Activated T-cell treated with anti-CD3 and anti-CD28 coated beads for 24 hours (primary cell): ENCODE measurements around the gene SOS1.
"Not testable (repeated sequence)": the region's sequence is repeated elsewhere in the genome, so short reads cannot be mapped to it uniquely, and the experiment has no call there.

Source experiments
- DNase-seq: peaks from one replicate; pipeline ENCODE4 v3.0.0-alpha.2; 2020; ENCODE audit warnings: low read depth

Gene SOS1

DNA sequence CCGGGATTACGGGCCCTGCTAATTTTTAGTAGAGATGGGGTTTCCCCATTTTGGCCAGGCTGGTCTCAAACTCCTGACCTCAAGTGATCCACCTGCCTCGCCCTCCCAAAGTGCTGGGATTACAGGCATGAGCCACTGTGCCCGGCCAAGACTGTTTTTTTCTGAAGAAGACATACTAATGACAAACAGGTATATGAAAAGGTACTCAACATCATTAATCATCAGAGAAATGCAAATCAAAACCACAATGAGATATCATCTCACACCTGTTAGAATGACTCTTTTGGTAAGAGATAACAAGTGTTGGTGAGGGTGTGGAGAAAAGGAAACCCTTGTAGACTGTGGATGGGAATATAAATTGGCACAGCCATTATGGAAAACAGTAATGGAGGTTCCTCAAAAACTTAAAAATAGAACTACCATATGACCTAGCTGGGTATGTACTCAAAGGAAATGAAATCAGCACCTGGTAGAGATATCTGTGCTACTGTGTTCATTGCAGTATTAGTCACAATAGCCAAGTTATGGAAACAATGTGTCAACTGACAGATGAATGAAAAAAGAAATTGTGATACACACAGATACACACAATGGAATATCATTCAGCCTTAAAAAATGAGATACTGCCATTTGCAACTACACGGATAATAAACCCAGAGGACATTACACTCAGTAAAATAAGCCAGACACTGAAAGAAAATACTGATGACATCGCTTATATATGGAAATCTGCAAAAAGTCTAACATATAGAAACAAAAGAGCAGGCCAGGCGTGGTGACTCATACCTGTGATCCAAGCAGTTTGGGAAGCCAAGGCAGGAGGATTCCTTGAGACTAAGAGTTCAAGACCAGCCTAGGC is 20.8 kb downstream of the SOS1 start:
- no peak for DNase-seq

DNA sequence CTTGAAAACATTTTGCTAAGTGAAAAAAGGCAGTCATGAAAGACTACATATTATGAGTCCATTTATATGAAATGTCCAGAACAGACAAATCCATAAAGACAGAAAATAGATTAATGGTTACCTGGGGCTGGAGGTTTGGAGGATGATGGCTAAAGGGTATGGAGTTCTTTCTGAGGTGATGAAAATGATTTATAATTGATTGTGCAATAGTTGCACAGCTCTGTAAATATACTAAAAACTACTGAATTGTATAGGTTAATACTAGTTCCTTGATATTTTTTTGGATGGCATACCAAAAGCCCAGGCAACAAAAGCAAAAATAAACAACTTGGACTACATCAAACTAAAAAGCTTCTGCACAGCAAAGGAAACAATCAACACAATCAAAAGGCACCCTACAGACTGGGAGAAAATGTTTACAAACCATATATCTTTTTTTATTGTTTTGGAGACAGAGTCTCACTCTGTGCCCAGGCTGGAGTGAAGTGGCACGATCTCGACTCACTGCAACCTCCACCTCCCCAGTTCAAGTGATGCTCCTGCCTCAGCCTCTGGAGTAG is 21.5 kb downstream of the SOS1 start:
- no peak for DNase-seq

DNA sequence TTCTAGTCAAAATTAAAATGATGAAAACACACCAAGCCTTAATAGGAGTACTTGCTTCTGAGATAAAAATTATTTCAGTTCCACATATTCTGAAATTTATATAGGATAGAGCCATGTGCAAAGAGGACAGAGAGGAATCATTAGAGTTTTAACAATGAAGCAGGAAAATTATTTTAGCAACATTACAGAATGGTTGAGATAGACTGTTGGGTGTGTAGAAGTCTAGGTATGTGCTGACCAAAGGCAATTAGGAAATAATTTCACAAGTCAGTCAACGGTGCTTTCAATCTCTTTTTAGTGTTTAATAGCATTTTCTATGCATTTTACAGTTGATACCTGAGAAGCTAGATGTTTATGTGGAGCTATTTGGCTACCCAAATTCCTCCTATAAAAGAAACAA is 25.2 kb downstream of the SOS1 start:
- no peak for DNase-seq

GRCh38 chr2:39094717-39095363 is 26.0 kb downstream of the SOS1 start:
- DNase-seq, result no peak

DNA sequence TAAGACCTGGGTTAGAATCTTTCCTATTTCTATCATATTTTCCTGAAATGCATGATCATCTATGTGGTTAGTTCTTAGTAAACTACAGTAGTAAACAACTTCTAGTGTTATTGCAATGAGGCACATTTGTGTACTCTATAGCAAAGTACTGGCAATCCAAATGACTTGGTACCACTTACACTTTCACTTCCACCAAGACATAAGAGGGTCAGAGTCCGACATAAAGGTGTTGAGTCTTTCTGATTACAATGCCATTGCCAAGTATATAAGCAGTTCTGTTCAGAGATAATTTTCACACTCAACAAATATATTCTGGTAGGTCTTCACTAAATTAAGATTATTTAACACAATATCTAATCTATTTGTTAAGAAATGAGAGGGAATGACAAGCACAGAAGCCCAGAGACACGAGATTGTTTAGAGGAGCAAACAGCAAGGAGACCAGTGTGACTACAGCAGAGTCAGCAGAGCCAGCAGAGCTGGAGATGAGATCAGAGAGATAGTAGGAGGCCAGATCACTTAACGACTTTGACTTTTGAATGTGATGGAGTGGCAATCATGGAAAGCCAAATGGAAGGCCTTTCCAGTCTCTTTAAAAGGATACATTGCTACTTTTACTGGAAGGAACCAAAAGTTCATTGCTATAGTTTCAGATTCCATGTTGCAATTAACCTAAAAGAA is 27.5 kb downstream of the SOS1 start:
- no peak for DNase-seq

DNA sequence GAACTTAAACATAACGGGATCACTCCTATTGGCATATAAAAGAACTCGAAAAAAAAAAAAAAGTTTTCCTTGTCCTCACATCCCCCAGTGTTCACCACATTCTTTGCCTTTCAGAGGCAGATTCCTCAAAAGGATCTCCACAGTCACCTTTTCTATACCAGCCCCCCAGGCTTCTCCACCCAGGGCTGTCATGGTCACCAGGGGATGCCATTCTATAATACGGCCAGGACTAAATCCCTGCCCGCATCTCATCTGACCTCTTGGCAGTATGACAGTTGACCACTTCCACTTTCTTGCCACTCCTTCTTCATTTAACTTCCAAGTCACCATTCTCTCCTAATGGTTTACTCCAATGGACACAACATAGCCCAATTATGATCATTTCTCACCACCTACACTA is 29.3 kb downstream of the SOS1 start:
- no peak for DNase-seq

DNA sequence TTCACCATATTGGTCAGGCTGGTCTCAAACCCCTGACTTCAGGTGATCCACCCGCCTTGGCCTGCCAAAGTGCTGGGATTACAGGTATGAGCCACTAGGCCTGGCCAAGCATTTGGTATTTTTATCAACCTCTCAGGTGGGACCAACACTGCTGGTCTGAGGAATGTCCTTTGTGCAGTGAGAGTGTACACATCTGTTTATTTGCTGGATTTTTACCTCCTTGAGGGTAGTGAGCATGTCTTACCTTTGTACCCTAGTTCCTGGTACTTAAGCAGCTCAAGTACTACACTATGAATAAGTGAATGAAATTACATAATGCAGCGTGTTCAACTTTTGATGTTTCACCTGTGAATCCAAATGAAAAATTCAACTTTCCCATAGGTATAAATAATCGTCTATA is 29.8 kb downstream of the SOS1 start:
- no peak for DNase-seq

GRCh38 chr2:39080152-39080551 is 40.7 kb downstream of the SOS1 start:
- DNase-seq, result no peak

GRCh38 chr2:39069890-39070465 is 50.9 kb downstream of the SOS1 start:
- no peak for DNase-seq

- DNase-seq, result no peak
Observed at GRCh38 chr2:39069136-39069515, 51.7 kb downstream of the SOS1 start.

- no peak for DNase-seq
Observed at GRCh38 chr2:39068299-39069135, 52.3 kb downstream of the SOS1 start.

- no peak for DNase-seq
Observed at GRCh38 chr2:39065616-39066015, 55.2 kb downstream of the SOS1 start.

- no peak for DNase-seq
Observed at GRCh38 chr2:39062320-39062719, 58.5 kb downstream of the SOS1 start.

DNA sequence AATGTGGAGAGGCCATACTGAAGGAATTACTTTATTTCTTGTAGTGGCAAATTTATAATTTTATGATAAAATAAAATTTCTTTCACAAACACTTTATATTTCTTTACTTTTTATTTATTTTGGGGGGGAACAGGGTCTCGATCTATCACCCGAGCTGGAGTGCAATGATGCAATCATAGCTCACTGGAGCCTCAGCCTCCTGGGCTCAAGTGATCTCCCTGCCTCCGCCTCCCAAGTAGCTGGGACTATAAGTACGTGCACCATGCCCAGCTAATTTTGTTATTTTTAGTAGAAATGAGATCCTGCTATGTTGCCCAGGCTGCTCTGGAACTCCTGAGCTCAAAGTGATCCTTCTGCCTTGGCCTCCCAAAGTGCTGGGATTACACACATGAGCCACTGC is 59.6 kb downstream of the SOS1 start:
- DNase-seq, result no peak

DNA sequence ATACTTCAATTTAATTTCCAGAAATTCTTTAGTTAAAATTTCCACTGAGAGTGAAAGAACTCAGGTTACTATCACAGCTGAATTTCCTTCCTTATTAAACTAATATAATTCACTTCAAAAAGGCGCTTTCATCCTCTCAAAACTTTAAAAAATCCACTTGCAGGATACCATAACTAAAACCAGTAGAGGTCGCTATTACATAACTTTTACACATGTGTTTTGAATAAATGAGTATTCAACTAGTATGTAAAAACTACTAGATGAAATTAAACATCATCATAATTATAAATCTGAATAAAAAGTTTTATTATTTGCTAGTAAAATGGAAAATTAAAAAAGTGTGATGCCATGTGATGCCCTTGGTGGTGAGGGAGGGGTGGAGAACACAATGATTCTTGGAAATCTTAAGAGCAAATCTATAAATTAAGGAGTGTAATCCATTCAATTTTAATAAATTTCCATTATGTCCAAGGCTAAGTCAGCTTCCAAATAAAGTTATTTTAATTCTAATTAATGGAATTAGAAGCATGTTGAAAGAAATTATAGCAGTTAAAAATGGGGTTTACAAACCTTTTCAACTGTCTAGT is 61.4 kb downstream of the SOS1 start:
- DNase-seq, result no peak

GRCh38 chr2:39058101-39058500 is 62.8 kb downstream of the SOS1 start:
- DNase-seq, result no peak

- DNase-seq, result not testable (repeated sequence)
Observed at GRCh38 chr2:39052665-39053064, 68.2 kb downstream of the SOS1 start.

DNA sequence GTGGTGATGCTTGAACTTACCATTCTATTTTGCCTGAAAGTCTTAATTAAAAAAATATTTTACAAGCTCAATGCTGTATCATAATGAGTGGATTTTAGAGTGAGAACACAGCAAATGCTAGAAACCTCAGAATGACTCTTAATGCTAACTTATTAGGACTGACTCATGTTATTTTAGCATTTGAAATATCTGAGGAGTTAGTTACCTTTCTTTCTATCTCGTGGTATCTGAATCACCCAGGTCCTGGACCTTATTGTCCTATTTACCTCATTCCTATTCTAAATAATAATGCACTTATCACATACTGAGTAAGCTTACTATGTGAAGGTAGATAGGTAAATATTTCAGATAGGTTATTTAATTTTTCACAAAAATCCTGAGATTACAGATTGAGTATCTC is 70.7 kb downstream of the SOS1 start:
- DNase-seq, result no peak

DNA sequence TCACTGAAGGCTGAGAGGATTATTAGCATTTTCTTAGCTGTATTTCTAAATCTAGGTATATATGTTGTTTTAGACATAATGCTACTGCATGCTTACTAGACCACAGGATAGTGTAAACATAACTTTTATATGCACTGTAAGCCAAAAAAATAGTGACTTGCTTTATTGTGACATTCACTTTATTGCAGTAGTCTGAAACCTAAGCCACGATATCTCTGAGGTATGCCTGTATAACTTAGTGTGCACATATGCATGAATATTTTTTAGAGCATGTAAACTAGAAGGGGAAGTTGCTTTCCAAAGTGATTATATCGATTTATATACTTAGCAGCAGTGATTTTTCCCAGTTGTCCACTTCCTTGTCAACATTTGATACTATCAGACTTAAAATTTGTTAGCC is 81.8 kb downstream of the SOS1 start:
- DNase-seq, result no peak

- no peak for DNase-seq
Observed at GRCh38 chr2:39033980-39034379, 86.9 kb downstream of the SOS1 start.

DNA sequence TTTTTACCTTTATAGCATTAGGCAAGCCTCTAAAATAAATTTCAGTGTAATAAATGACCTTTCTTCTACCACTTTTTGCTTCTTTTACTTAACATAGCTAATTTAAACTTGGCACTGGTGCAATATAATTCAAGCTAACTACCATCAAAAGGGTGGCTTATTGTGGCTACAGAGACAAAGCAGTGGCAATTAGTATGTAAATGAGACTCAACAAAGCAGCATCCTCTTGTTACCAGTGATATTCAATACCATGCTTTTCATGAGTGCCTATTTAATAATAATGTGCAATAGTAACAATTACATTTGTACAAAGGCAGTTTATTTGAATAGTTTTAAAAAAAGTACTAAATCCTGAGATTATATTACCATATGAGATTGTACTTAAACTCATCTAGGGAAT is 93.4 kb downstream of the SOS1 start:
- no peak for DNase-seq
